AG04450 (cell line): Measurements from ENCODE around the gene ATP11A. TPM values are rescaled to one million over a fixed set of nuclear protein-coding genes. Genes with fewer than 3 reads are reported as not detected.

Experiments used
- CTCF ChIA-PET: fragments of 300-600, 350-600 bp; formaldehyde crosslinking; extraction: SDS; loops from one replicate; lab custom pipeline; 2022; ENCODE audit warnings: antibody characterized with exemption, inconsistent platforms; lab: Charles Lee
- POLR2A ChIA-PET: fragments of 350-600 bp; formaldehyde crosslinking; extraction: SDS; loops from one replicate; lab custom pipeline; 2021; ENCODE audit warnings: antibody characterized with exemption, inconsistent platforms; lab: Yijun Ruan, JAX
- DNase-seq: peaks from one replicate; pipeline ENCODE4 v3.0.0-alpha.2; 2011; ENCODE audit warnings: low read depth, low spot score
- H3K27ac ChIP-seq: one replicate; pipeline ENCODE4 v1.5.1; 2012; ENCODE audit warnings: low read depth, low read length, control low read depth
- H3K27me3 ChIP-seq: one replicate; pipeline ENCODE4 v1.6.0; 2012; ENCODE audit warnings: low read length; ENCODE audit not compliant: control insufficient read depth, insufficient read depth
- H3K4me3 ChIP-seq: 2 replicates; pipeline ENCODE4 v1.5.1; 2011; ENCODE audit warnings: mild to moderate bottlenecking, low read depth, low read length, control low read depth
- H3K9me3 ChIP-seq: 2 replicates; pipeline ENCODE4 v1.5.1; 2012; ENCODE audit warnings: low read length; ENCODE audit not compliant: control insufficient read depth, insufficient read depth
- CTCF ChIP-seq: IDR thresholded peaks from 2 replicates; pipeline ENCODE4 v1.5.1; 2011; ENCODE audit warnings: low read depth, low read length, control low read depth, inconsistent platforms
- polyA plus RNA-seq: library from polyadenylated mRNA; depleted of rRNA; stranded (reverse); fragments of >200 nt; gene quantifications from 2 replicates; pipeline ENCODE4 v1.2.3, GENCODE V29; 2011

Gene ATP11A
- polyA plus RNA-seq, 1 experiment = 5.8 TPM

DNA sequence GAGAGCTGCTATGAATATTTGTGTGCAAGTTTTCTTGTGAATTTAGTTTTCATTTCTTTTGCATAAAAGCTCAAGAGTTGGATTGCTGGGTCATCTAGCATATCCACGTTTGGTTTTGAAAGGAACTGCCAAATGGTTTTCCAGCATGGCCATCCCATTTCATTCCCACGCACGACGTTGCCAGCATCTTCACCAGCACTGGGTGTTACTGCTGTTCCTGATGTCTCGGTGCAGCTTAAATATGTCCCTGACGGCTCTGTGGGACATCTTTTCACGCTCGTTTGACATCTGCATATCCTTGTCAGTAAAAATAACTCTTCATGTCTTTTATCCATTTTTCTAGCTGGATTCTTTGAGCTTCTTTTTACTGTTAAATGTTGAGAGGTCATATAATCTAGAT is 123.7 kb downstream of the ATP11A start:
- no peak for DNase-seq
- CTCF ChIA-PET = no interaction called here
- no peak overlapping the region for H3K27ac ChIP-seq
- TF ChIP-seq CTCF = no peak
- peaks cover 7% of the 10 kb centered on the region for H3K9me3 ChIP-seq
- H3K4me3 ChIP-seq = no peak overlapping the region
- POLR2A ChIA-PET = no interaction called here
- H3K27me3 ChIP-seq = no peaks in the 10 kb centered on the region

DNA sequence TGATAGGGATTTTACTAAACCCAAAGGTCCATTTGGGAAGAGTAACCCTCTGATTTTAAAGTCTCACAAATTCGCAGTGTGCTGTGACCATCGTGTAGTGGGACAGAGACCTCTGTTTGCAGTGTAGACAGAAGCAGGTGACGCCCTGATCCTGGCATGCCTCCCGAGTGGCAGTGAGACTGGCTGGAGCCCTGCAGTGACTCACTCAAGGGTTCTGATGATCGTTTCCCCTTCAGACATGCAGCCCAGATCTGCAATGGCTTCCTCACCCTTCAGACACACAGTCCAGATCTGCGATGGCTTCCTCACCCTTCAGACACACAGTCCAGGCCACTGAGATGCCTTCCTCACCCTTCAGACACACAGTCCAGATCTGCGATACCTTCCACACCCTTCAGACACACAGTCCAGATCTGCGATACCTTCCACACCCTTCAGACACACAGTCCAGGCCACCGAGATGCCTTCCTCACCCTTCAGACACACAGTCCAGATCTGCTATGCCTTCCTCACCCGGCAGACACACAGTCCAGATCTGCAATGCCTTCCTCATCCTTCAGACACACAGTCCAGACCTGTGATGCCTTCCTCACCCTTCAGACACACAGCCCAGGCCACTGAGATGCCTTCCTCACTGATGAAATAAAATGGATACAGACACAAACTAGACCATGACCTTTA is 125.2 kb downstream of the ATP11A start:
- CTCF ChIA-PET = no interaction called here
- Histone ChIP-seq H3K4me3 (no peak overlapping the region), H3K27ac (no peak overlapping the region), H3K27me3 (no peaks in the 10 kb centered on the region), H3K9me3 (peaks cover 7% of the 10 kb centered on the region)
- DNase-seq = no peak
- POLR2A ChIA-PET = no interaction called here
- no peak for TF ChIP-seq CTCF

GRCh38 chr13:112815871-112816270 is 126.0 kb downstream of the ATP11A start:
- Histone ChIP-seq H3K27ac (no peak overlapping the region), H3K27me3 (no peaks in the 10 kb centered on the region), H3K4me3 (no peak overlapping the region), H3K9me3 (peaks cover 7% of the 10 kb centered on the region)
- TF ChIP-seq CTCF = no peak
- DNase-seq = no peak
- POLR2A ChIA-PET = no interaction called here
- CTCF ChIA-PET = no interaction called here

DNA sequence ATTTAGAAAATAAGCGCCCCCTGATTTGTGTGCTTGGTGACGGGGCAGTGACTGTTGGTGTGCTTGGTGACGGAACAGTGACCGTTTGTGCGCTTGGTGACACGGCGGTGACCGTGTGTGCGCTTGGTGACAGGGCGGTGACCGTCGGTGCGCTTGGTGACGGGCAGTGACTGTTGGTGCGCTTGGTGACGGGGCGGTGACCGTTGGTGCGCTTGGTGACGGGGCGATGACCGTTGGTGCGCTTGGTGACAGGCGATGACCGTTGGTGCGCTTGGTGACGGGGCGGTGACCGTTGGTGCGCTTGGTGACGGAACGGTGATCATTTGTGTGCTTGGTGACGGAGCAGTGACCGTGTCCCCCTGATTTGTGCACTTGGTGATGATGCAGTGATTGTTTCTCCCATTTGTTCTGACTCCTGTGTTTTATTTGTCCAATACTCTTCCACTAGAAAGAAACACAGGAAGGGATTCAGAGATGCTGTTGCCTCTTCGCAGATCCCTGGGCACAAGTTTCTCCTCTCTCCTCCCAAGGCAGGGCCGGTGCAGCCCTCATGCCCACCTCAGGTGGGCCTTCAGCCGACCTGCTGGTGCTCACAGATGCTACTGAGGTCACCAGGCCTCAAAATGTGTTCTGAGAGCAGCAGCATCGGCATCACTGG is 128.3 kb downstream of the ATP11A start:
- Histone ChIP-seq H3K4me3 (no peak overlapping the region), H3K9me3 (peaks cover 7% of the 10 kb centered on the region), H3K27me3 (no peaks in the 10 kb centered on the region), H3K27ac (no peak overlapping the region)
- no peak for DNase-seq
- TF ChIP-seq CTCF = no peak
- ChIA-PET CTCF (no interaction called here), POLR2A (no interaction called here)

DNA sequence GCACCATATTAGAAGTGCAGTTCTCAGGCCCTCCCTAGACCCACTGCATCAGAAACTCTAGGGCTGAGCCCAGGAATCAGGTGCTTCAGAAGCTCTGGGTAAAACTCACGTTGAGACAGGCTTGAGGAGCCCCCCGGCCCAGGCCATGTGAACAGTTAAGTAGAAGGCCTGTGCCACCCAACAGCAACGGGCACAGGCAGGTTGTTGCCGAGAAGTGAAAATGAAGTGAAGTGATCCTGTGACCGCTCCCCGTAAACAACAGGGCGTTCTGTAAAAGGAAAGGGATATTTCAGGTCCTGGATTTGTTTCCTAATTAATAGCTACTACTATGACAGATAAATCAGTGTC is 128.8 kb downstream of the ATP11A start:
- ChIA-PET CTCF (no interaction called here), POLR2A (no interaction called here)
- DNase-seq = no peak
- Histone ChIP-seq H3K27ac (no peak overlapping the region), H3K4me3 (no peak overlapping the region), H3K27me3 (no peaks in the 10 kb centered on the region), H3K9me3 (peaks cover 7% of the 10 kb centered on the region)
- no peak for TF ChIP-seq CTCF
